Thoracic aorta endothelial cell (primary cell): Measurements from ENCODE around the gene GABRR1. TPM values are rescaled to one million over a fixed set of nuclear protein-coding genes. Genes with fewer than 3 reads are reported as not detected.

ENCODE experiments used
- total RNA-seq: library from RNA; depleted of rRNA; stranded (reverse); fragments of >200 nt; gene quantifications from 2 replicates; pipeline ENCODE4 v1.2.3, GENCODE V29; 2012

The GABRR1 gene
- total RNA-seq, result not detected in 2 replicates

GRCh38 chr6:89217299-89217910 lies at the start of gene GABRR1:
TSS of gene GABRR1 (minus strand) at chr6:89217358. CDS start at chr6:89217322, 36 bp downstream.

GRCh38 chr6:89145956-89146717 lies 71.0 kb downstream of the GABRR1 start, which contains the start of gene PM20D2:
TSS of gene PM20D2 (plus strand) at chr6:89146055. CDS start at chr6:89146145, 90 bp downstream.

Other genes starting within 250 kb of the GABRR1 start
- gene PNRC1, start 136.6 kb downstream of the GABRR1 start, total RNA-seq, result 92.8 and 97.1 TPM in 2 replicates
- under 0.01 and 0.36 TPM in 2 replicates for gene SRSF12, start 99.3 kb downstream of the GABRR1 start, total RNA-seq
- 20.7 and 22.7 TPM in 2 replicates for gene PM20D2, start 71.3 kb downstream of the GABRR1 start, total RNA-seq
- gene GABRR2, start 97.9 kb upstream of the GABRR1 start, total RNA-seq, result 0.27 and 0.86 TPM in 2 replicates
- 97.1 and 114 TPM in 2 replicates for gene UBE2J1, start 135.4 kb upstream of the GABRR1 start, total RNA-seq
- gene RRAGD, start 194.9 kb upstream of the GABRR1 start, total RNA-seq, result 0.27 and 1.1 TPM in 2 replicates
- 4.8 and 9.1 TPM in 2 replicates for gene ANKRD6, start 215.8 kb upstream of the GABRR1 start, total RNA-seq